H54 (cell line): ENCODE data around the gene NIN.

ENCODE experiments used
- DNase-seq: peaks from one replicate; pipeline ENCODE4 v3.0.0; 2011; ENCODE audit warnings: low spot score, mixed read lengths; ENCODE audit not compliant: insufficient read length
- FAIRE-seq: peaks from 3 replicates; lab custom pipeline; 2011; peaks lifted over from hg19 to GRCh38; lab: Jason Lieb, UNC
- POLR2A ChIP-seq: IDR thresholded peaks from 2 replicates; pipeline ENCODE4 v1.6.1; 2011; ENCODE audit warnings: low read depth, mild to moderate bottlenecking, low read length

NIN gene

GRCh38 chr14:50830932-50831725 is at the start of gene NIN:
Gene NIN (minus strand): TSS chr14:50831162. CDS start chr14:50822056, 9,106 bp downstream.
- peak; percentile 57 for DNase-seq
- FAIRE-seq = no peak
- peak; percentile 47; the same call in 1 of the 2 replicates for TF ChIP-seq POLR2A

- no peak for DNase-seq
- no peak for TF ChIP-seq POLR2A
- FAIRE-seq = no peak
Observed at GRCh38 chr14:50875359-50876070, 44.6 kb upstream of the NIN start.

GRCh38 chr14:50874757-50875156 is 43.8 kb upstream of the NIN start:
- FAIRE-seq (no peak), DNase-seq (no peak)
- TF ChIP-seq POLR2A = no peak

- no peak for TF ChIP-seq POLR2A
- DNase-seq = no peak
- FAIRE-seq = no peak
Observed at GRCh38 chr14:50871914-50872732, 41.2 kb upstream of the NIN start, which contains the start of gene ABHD12B. Gene ABHD12B (plus strand): TSS chr14:50872053. CDS start chr14:50872175, 122 bp downstream.

- DNase-seq = no peak
- no peak for TF ChIP-seq POLR2A
- FAIRE-seq = no peak
Observed at GRCh38 chr14:50871228-50871627, 40.3 kb upstream of the NIN start.

GRCh38 chr14:50865391-50866076 is 34.6 kb upstream of the NIN start:
- TF ChIP-seq POLR2A = no peak
- FAIRE-seq (no peak), DNase-seq (no peak)

GRCh38 chr14:50864946-50865345 is 34.0 kb upstream of the NIN start:
- FAIRE-seq = no peak
- DNase-seq = no peak
- no peak for TF ChIP-seq POLR2A

- DNase-seq (no peak), FAIRE-seq (no peak)
- TF ChIP-seq POLR2A = no peak
Observed at GRCh38 chr14:50864237-50864636, 33.3 kb upstream of the NIN start.

GRCh38 chr14:50862036-50862570 is 31.1 kb upstream of the NIN start:
- DNase-seq (no peak), FAIRE-seq (no peak)
- no peak for TF ChIP-seq POLR2A

GRCh38 chr14:50860478-50861086 is 29.6 kb upstream of the NIN start:
- no peak for TF ChIP-seq POLR2A
- DNase-seq (peak; percentile 35), FAIRE-seq (no peak)

GRCh38 chr14:50859296-50859624 is 28.3 kb upstream of the NIN start:
- DNase-seq = no peak
- TF ChIP-seq POLR2A = no peak
- no peak for FAIRE-seq

- DNase-seq (no peak), FAIRE-seq (no peak)
- no peak for TF ChIP-seq POLR2A
Observed at GRCh38 chr14:50856660-50857059, 25.7 kb upstream of the NIN start.

- DNase-seq = no peak
- TF ChIP-seq POLR2A = no peak
- FAIRE-seq = no peak
Observed at GRCh38 chr14:50855558-50855957, 24.6 kb upstream of the NIN start.
